HG03469 (cell line): ENCODE measurements around the gene SGPL1.
"Not testable (repeated sequence)": the region's sequence is repeated elsewhere in the genome, so short reads cannot be mapped to it uniquely, and the experiment has no call there.

Experiments used
- ATAC-seq: cut with Tn5 transposase; IDR thresholded peaks from one replicate; pipeline ENCODE4 v1.9.1; 2021; ENCODE audit warnings: mild to moderate bottlenecking, moderate library complexity, moderate number of reproducible peaks; ENCODE audit not compliant: unreplicated experiment

The SGPL1 gene

DNA sequence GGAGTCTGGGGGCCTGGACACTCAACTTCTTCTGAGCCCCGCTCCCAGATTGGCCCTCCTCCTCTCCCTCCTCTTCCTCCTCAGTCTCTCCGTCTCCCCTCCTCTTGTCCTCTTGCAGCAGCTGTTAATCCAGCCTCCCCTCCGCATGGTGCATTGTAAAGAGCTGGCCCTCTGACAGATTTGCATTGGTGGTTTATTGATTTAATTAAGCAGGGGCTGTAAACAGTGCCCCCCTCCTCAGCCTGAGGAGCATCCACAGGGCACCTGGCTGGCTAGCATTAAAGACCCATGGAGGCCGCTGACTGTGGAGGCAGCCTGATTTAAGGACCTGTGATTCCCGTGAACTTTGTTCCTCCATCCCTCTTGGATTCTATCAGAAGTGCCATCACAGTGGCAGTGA, 101.5 kb downstream of the SGPL1 start:
- ATAC-seq = no peak

DNA sequence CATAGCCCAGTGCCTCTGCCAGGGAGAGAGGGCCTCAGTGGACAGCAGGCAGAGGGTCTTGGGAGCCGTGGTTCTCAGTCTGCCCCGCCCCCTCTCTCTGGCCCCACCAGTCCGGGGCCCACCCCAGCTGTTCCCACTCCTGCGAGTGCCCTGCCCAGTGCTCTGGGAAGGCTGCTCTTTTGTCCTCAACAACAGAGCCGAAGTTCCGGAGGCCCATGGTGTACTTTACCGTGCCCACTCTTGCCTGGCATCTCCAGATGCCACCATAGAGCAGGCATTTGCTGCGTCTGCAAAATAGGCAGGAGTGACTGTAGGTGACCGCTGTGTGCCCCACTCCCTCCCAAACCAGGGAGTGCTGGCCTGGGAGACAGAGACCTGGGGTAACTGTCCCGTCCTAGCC, 101.9 kb downstream of the SGPL1 start:
- no peak for ATAC-seq

GRCh38 chr10:70918851-70919530, 103.2 kb downstream of the SGPL1 start:
- ATAC-seq = no peak

GRCh38 chr10:70919906-70920305, 104.2 kb downstream of the SGPL1 start:
- not testable (repeated sequence) for ATAC-seq

DNA sequence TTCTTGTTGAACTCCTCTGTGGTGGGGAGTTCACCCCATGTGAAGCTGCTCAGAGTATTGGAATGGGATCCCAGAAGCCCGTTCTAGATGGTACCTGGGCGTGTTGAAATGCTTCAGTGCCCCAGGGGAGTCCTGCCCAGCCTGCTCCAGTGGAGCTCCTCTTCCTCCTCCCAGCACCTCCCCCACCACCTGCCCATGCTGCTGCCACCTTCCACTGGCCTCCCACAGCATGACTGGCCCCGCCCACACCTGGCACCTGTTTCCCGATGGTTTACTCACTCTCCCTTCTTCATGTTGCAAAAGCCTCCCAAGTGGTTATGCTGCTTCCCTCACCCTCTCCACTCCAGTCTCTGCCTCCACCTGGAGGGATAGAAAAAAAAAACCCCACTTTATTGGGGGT, 104.8 kb downstream of the SGPL1 start:
- ATAC-seq = no peak

GRCh38 chr10:70921285-70921684, 105.5 kb downstream of the SGPL1 start:
- ATAC-seq = no peak

GRCh38 chr10:70923696-70924095, 107.9 kb downstream of the SGPL1 start:
- no peak for ATAC-seq

DNA sequence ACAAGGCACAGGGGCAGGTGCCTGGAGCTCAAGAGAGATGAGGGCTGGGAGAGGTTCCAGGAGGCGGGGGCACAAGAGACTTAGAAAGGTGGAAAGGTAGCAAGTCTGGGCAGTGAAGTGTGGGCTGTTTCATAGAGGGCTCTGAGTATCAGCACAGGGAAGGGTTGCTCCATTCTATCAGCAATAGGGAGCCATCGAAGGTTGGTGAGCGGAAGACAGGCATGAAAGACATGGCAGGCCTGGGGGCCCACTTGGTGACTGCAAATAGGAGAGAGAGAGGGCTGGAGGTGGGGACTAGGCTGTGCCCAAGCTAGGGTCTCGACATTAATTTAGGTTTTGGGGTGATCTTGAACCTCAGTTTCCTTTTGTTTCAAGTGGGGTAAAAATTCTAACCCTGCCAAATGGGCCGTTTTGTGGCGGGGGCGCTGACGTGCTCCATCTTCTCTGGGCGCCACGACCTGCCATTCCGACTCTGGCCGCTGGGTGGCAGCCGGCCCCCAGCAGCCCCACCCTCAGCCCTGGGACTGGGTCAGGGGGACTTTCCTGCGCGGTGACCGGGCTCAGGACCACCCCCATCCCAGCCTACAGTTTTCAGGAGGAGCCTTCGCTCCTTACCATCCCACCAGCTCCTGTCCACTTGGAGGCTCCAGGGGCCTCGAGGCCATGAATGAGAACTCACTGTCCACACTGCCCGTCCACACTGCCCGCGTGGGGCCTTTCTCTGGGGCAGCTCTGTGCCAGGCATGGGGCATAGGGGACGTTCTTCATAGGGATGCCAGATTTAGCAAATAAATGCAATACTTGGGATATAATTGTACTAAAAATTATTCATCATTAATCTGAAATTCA, 109.9 kb downstream of the SGPL1 start:
- no peak for ATAC-seq

GRCh38 chr10:70926226-70927000, 110.7 kb downstream of the SGPL1 start:
- no peak for ATAC-seq

DNA sequence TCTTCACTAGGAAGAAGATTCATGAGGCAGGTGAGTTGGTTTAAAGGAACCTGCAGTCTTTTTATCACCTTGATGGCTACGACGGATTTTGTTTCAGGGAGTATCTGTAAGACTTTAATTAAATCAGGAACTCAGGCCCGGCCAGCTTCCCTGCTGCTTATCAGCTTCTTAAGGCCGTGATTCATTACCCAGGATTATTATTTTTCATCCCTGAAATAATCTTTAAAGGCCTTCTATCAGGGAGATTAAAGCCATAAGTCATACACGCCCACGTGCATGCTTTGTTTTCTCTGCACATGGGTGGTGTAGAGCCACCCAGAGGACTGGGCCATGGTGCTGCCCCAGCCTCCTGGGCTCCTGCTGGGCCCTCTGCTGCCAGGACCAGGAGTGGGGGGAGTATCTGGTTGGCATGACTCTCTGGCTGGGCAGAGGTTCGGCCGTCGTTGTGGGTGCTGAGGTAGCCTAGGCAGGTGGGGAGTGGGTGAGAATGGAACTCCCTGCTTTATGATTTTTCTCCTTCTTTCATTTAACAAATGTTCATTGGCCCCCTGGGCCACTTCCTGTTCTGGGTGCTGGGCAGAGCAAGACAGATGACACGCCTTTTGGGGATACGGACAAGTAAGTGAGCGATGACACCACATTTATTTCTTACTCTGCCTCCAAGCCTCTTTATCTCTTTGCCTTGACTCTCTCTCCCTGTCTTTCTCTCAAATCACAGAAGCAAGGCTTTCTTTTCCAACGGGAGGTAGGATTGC, 111.6 kb downstream of the SGPL1 start:
- ATAC-seq = no peak

DNA sequence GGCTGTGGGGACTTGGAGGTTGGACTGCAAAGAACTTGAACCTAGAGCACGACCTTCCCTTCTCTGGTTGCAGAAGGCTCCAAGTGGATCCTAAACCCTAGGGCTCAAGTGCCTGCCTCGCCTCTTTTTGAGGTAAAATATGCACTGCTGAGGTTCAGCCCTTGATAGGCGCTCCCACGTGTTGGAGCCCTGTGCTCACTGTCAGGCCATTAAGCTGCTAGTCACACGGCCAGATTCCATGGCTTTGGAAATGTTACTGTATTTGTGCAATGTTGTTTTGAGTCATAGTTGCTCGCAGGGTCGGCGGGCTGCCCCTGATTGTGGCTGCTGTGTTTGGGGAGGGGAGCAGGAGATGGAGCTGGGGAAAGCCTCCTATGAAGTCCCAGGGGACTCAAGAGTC, 112.4 kb downstream of the SGPL1 start:
- no peak for ATAC-seq

DNA sequence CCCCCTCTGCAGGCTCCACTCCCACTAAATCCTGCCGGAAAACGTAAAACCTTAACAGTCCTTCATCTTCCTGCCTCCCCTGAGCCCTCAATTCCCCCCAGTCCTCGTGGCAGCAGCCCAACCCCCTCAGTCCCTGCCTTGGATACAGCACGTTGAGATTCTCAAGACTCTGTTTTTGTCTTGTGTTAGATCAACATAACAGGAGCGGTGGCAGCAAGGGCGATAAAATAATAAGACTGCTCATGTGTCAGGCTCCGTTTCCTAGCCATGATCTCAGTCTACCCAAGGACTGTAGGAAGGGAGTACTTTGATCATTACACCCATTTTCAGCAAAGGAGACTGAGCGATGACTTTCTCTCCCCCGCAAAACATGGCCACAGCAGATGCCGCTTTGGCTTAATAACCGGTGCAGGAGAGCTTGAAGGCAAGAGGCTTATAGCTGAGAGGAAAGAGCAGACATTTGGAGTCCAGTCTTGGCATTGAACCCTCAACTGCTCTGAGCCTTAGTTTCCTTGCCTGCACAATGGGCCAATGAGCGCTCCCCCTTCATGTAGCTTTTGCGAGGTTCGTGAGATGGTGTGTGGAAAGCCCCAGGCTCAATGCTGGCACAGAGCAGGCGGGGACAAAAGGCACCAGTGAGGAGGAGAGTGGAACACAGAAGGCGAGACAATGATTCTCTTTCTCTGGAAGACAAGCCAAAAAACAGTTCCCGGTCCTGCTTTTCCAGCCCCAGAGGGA, 114.7 kb downstream of the SGPL1 start:
- ATAC-seq = no peak
